ENCODE measurements around the gene VAV2.

VAV2 gene

GRCh38 chr9:133977421-133978201, 14.5 kb downstream of the VAV2 start:
- in situ Hi-C loops (cut with HindIII; ENCODE audit: low sequenced_read_pairs): no loop called here
- TF ChIP-seq, protein P1, sequence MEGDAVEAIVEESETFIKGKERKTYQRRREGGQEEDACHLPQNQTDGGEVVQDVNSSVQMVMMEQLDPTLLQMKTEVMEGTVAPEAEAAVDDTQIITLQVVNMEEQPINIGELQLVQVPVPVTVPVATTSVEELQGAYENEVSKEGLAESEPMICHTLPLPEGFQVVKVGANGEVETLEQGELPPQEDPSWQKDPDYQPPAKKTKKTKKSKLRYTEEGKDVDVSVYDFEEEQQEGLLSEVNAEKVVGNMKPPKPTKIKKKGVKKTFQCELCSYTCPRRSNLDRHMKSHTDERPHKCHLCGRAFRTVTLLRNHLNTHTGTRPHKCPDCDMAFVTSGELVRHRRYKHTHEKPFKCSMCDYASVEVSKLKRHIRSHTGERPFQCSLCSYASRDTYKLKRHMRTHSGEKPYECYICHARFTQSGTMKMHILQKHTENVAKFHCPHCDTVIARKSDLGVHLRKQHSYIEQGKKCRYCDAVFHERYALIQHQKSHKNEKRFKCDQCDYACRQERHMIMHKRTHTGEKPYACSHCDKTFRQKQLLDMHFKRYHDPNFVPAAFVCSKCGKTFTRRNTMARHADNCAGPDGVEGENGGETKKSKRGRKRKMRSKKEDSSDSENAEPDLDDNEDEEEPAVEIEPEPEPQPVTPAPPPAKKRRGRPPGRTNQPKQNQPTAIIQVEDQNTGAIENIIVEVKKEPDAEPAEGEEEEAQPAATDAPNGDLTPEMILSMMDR (IDR thresholded peaks at IDR 0.05; ENCODE audit: low read depth, low read length, missing control alignments): no peak
- no peak for DNase-seq (ENCODE audit: low read depth)
- no peak overlapping the region for H3K4me3 ChIP-seq (ENCODE audit: low read depth, low read length)

DNA sequence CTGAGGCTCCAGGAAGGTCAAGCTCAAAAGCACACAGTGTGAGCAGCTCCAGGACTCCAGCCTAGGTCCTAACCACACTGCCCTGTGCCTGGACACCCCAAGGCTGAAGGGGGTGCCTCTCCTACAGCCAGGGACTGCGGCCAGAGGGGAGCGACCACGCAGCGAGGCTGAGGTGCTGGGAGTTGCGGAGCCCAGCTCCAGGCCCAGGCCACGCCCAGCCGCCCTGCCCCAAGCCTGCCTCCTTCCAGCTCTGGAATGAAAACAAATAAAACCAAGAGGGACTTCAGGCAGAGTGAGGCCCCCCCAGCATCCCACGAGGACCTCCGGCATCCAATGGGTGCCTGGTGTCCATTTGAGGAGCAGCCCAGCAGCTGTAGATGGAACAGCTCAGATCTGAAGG, 15.2 kb downstream of the VAV2 start:
- in situ Hi-C loops (cut with HindIII; ENCODE audit: low sequenced_read_pairs): no loop called here
- DNase-seq (ENCODE audit: low read depth): no peak
- TF ChIP-seq, protein P1 (IDR thresholded peaks at IDR 0.05; ENCODE audit: low read depth, low read length, missing control alignments): no peak
- H3K4me3 ChIP-seq (ENCODE audit: low read depth, low read length): no peak overlapping the region

- in situ Hi-C loops (cut with HindIII; ENCODE audit: low sequenced_read_pairs): no loop called here
Observed at GRCh38 chr9:133976191-133976861, 15.8 kb downstream of the VAV2 start.

GRCh38 chr9:133975511-133975910, 16.6 kb downstream of the VAV2 start:
- TF ChIP-seq, protein P1 (IDR thresholded peaks at IDR 0.05; ENCODE audit: low read depth, low read length, missing control alignments): no peak
- H3K4me3 ChIP-seq (ENCODE audit: low read depth, low read length): no peak overlapping the region
- in situ Hi-C loops (cut with HindIII; ENCODE audit: low sequenced_read_pairs): no loop called here

More at GRCh38 chr9:133976191-133976861, 15.8 kb downstream of the VAV2 start:
- TF ChIP-seq, protein P1 (IDR thresholded peaks at IDR 0.05; ENCODE audit: low read depth, low read length, missing control alignments): no peak
- no peak overlapping the region for H3K4me3 ChIP-seq (ENCODE audit: low read depth, low read length)
- no peak for DNase-seq (ENCODE audit: low read depth)

GRCh38 chr9:133974631-133975341, 17.3 kb downstream of the VAV2 start:
- TF ChIP-seq, protein P1 (IDR thresholded peaks at IDR 0.05; ENCODE audit: low read depth, low read length, missing control alignments): no peak
- in situ Hi-C loops (cut with HindIII; ENCODE audit: low sequenced_read_pairs): no loop called here
- no peak for DNase-seq (ENCODE audit: low read depth)

More at GRCh38 chr9:133975511-133975910, 16.6 kb downstream of the VAV2 start:
- DNase-seq (ENCODE audit: low read depth): no peak

DNA sequence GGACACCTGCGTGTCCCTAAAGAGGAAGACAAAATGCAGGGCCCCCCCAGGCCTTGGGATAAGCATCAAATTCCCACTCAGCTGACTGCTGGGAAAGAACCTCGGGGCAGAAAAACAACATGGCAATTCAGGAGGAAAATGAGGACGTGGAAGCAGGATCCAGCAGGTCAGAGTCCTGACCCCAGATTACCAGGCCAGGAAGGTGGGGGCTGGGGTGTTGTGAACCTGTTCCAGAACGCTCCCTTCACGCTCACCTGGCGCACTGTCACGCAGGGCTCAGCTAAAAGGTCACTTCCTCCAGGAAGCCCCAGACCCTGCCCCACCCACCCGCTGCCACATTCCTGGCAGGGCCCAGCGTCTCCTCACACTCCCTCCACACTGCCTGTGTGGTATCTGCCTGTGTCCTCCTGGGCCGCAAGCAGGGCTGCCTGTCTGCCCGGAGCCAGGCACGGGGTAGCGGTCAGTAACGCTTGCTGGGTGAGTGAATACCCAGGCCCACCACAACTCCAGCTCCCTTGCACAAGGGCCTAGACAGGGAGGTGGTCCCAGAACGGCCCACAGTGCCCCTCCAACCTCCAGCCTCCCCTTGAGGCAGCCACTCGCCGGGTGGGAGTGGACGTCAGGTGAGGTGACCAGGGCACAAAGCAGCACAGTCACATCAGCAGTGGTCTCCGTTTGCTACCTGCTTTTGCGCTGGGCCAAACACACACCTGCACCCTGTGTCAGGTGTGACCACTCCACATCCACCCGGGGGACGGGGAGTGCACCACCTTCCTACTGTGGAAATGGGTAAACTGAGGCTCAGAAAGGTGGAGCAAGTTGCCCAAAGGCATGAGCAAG, 18.1 kb downstream of the VAV2 start:
- TF ChIP-seq, protein P1 (IDR thresholded peaks at IDR 0.05; ENCODE audit: low read depth, low read length, missing control alignments): no peak
- DNase-seq (ENCODE audit: low read depth): no peak
- in situ Hi-C loops (cut with HindIII; ENCODE audit: low sequenced_read_pairs): no loop called here
- no peak overlapping the region for H3K4me3 ChIP-seq (ENCODE audit: low read depth, low read length)

More at GRCh38 chr9:133974631-133975341, 17.3 kb downstream of the VAV2 start:
- no peak overlapping the region for H3K4me3 ChIP-seq (ENCODE audit: low read depth, low read length)

Data from astrocyte of the cerebellum (primary cell).